Fibroblast of lung (primary cell): Measurements from ENCODE around the gene AP1M2.

Source experiments
- CTCF ChIP-seq, 2 donors: IDR thresholded peaks in 1 of 2; conservative IDR thresholded peaks in 1 of 2; 1 replicate in 1 of 2; 2 replicates in 1 of 2; pipeline ENCODE4 v1.5.1; 2011 to 2012; ENCODE audit warnings: low read length in 2 of 2, control low read depth in 1 of 2, inconsistent platforms in 1 of 2, low read depth in 1 of 2, mild to moderate bottlenecking in 1 of 2
- EZH2 ChIP-seq: IDR thresholded peaks from 2 replicates; pipeline ENCODE4 v1.5.1; 2012; ENCODE audit warnings: low read length, control low read depth, mild to moderate bottlenecking; ENCODE audit errors: missing control alignments

- TF ChIP-seq CTCF (conservative IDR thresholded peaks at IDR 0.05 in 1 of 2, IDR thresholded peaks at IDR 0.05 in 1 of 2; ENCODE audit: low read depth in 1 of 2, low read length in 2 of 2): no peak
- no peak for TF ChIP-seq EZH2
Observed at GRCh38 chr19:10548746-10549276, 38.3 kb downstream of the AP1M2 start.
